Hair follicular keratinocyte (primary cell): ENCODE data around the gene CCM2. TPM values are rescaled to one million over a fixed set of nuclear protein-coding genes. Genes with fewer than 3 reads are reported as not detected.

ENCODE experiments used
- total RNA-seq: library from RNA; depleted of rRNA; stranded (reverse); fragments of >200 nt; gene quantifications from 2 replicates; pipeline ENCODE4 v1.2.3, GENCODE V29; 2015

CCM2 gene
- 66.1 and 81.7 TPM in 2 replicates for total RNA-seq

GRCh38 chr7:45000093-45001032, at the start of gene CCM2:
CCM2 (plus strand) TSS chr7:45000201; CDS start chr7:45000334, 133 bp downstream.

GRCh38 chr7:44978511-44979366, 21.3 kb upstream of the CCM2 start, which contains the start of gene MYO1G:
MYO1G (minus strand) TSS chr7:44979015; CDS start chr7:44978961, 54 bp downstream.

GRCh38 chr7:45088821-45089340, 88.9 kb downstream of the CCM2 start, which contains the start of gene NACAD:
NACAD (minus strand) TSS chr7:45088969; CDS start chr7:45088894, 75 bp downstream.

GRCh38 chr7:45111298-45112223, 111.6 kb downstream of the CCM2 start, which contains the start of gene TBRG4:
TBRG4 (minus strand) TSS chr7:45111697; CDS start chr7:45109237, 2,460 bp downstream.

Other genes starting within 250 kb of the CCM2 start
- 5,099 and 5,600 TPM in 2 replicates for gene PPIA, start 203.5 kb upstream of the CCM2 start, total RNA-seq
- 122 and 213 TPM in 2 replicates for gene H2AZ2, start 152.1 kb upstream of the CCM2 start, total RNA-seq
- gene PURB, start 114.7 kb upstream of the CCM2 start, total RNA-seq = 6.2 and 8.4 TPM in 2 replicates
- 0.08 TPM in 1 of 2 replicates, not detected in the other for gene MYO1G, start 21.2 kb upstream of the CCM2 start, total RNA-seq
- 1.2 and 3.4 TPM in 2 replicates for gene NACAD, start 88.8 kb downstream of the CCM2 start, total RNA-seq
- 71.8 and 93.7 TPM in 2 replicates for gene TBRG4, start 111.5 kb downstream of the CCM2 start, total RNA-seq
- gene RAMP3, start 157.6 kb downstream of the CCM2 start, total RNA-seq = not detected in 2 replicates